Activated effector memory CD4-positive, alpha-beta T cell treated with anti-CD3 and anti-CD28 coated beads, Interleukin-2, amount 50 U/mL, for 16 hours (primary cell): Measurements from ENCODE around the gene NEURL2.
"Not testable (repeated sequence)": the region's sequence is repeated elsewhere in the genome, so short reads cannot be mapped to it uniquely, and the experiment has no call there.

Source experiments
- DNase-seq: peaks from one replicate; pipeline ENCODE4 v3.0.0-alpha.2; 2020

Gene NEURL2

DNA sequence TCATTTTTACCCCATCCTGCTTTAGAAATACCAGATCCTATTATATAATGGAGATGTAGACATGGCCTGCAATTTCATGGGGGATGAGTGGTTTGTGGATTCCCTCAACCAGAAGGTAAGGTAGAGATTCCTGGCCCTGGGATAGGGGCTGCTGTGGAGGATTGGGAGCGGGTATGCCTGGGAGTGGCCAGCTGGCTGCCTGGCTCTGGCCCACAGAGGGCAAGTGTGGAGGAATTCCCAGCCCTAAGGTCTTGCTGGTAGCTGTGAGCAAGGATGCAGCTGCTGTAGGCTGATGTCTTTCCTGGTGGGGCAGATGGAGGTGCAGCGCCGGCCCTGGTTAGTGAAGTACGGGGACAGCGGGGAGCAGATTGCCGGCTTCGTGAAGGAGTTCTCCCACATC is 6.7 kb upstream of the NEURL2 start:
- no peak for DNase-seq

DNA sequence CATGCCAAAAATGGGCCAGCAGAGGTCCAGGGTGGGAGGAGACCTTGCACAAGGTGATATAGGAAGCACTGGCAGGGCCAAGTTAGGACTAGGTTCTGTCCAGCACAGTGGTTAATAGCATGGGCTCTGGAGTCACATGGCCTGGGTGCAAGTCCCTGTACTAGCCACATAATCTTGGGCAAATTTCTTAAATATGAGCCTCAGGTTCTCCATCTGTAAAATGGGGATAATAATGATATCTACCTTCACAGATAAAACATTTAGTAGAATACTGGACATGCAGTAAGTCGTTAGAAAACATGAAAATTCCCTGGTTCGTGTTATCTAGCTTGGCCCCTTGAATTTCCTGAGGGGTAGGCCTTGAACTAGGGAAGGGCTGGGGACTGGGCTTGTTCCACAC is 6.3 kb upstream of the NEURL2 start:
- DNase-seq, result no peak

DNA sequence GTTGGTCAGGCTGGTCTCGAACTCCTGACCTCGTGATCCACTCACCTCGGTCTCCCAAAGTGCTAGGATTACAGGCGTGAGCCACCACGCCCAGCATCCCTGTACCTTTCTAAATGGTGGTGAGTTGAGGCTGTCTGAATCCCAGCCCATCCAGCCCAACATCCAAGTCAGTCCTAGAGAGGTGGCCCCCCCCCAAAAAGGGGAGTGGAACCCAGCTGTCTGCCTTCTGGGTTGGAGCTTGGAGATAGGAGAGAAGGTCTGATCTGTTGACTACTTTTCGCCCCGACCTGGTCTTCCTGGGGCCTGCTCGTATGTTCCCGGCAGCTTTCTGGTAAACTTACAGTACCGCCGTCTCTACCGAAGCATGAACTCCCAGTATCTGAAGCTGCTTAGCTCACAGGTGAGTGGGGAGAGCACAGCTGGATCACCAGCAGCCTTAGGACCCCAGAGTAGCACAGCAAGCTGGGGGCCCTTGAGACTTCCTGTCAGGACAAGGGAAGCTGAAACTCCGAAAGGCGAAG is 5.7 kb upstream of the NEURL2 start:
- DNase-seq, result no peak

DNA sequence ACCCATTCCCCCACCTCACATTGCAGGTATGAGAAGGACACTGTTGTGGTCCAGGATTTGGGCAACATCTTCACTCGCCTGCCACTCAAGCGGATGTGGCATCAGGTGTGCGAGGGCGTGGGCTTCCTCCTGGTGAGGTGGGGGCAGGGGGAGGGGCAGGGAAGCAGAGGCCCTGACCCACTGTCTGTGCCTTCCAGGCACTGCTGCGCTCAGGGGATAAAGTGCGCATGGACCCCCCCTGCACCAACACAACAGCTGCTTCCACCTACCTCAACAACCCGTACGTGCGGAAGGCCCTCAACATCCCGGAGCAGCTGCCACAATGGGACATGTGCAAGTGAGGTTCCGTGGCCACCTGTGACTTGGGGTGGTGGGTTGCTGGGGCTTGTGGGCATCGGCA is 3.8 kb upstream of the NEURL2 start:
- no peak for DNase-seq

DNA sequence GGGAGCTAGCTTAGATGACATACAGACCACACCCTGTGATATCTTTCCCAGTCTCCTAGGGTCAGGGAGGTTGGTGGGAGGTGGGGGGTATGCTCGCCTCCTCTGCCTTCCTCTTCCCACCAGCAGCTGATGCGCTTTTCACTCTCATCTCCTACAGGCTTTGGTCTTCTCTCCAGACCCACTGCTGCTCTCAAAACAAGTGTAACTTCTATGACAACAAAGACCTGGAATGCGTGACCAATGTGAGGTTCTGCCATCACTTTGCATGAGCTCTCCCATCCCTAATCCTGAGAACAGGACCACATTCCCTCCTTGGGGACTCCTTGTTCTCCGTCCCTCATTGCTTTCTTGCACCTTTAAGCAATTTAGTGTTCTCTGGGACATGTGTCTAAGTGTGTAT is 2.8 kb upstream of the NEURL2 start:
- DNase-seq, result no peak

DNA sequence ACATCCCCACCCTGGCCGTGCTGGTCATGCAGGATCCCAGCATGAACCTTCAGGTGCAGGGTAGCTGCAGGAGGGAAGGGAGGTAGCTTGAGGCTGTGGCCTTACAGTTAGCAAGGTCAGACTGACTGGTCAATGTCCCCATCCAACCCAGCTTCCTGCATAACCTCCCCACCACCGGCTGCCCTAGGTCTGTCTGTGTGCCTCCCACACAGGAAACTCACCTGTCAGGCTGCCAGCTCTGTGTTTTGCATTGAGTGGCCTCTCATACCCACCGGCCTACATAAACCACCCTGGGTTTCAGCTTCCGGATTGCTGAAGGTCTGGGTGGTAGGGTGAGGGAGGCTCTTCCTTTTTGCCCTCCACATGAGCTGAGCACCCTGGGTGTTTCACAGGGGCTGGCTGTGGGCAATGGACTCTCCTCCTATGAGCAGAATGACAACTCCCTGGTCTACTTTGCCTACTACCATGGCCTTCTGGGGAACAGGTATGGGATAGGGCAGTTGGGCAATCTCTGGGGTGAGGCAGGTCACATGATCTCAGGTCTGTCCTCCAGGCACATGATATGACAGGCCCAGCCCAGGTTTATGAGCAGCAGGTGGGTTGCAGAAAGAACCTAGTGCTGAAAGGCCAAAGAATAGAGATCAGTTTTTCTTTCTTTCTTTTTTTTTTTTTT is 2.0 kb upstream of the NEURL2 start:
- peak; percentile 78 for DNase-seq

DNA sequence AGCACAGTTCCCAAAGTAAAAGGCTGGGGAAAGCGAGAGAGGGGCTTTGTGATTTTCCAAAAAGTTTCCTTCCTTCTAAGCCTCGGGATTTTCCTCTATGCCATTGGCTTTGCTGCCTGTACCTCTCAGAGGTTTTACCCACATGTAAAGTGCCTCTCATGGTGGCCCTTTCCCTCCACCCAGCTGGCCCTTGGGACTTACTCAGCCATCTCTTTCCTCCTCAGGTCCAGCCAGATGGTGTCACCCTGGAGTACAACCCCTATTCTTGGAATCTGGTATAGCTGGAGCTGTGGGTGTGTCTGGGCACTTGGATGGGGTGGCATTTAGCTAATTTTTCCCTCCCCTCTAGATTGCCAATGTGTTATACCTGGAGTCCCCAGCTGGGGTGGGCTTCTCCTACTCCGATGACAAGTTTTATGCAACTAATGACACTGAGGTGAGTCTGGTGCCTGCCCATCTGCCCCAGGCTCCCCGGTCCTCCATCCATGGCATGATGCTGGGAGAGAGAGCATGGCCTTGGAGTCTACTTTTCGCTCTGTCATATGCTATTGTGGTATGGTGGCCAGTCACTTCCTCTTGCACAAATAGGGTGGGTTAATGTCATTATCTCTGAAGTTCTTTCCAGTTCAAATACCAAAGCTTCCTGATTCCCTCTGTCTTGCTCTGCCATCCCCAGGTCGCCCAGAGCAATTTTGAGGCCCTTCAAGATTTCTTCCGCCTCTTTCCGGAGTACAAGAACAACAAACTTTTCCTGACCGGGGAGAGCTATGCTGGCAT is 1.2 kb upstream of the NEURL2 start:
- DNase-seq, result no peak

DNA sequence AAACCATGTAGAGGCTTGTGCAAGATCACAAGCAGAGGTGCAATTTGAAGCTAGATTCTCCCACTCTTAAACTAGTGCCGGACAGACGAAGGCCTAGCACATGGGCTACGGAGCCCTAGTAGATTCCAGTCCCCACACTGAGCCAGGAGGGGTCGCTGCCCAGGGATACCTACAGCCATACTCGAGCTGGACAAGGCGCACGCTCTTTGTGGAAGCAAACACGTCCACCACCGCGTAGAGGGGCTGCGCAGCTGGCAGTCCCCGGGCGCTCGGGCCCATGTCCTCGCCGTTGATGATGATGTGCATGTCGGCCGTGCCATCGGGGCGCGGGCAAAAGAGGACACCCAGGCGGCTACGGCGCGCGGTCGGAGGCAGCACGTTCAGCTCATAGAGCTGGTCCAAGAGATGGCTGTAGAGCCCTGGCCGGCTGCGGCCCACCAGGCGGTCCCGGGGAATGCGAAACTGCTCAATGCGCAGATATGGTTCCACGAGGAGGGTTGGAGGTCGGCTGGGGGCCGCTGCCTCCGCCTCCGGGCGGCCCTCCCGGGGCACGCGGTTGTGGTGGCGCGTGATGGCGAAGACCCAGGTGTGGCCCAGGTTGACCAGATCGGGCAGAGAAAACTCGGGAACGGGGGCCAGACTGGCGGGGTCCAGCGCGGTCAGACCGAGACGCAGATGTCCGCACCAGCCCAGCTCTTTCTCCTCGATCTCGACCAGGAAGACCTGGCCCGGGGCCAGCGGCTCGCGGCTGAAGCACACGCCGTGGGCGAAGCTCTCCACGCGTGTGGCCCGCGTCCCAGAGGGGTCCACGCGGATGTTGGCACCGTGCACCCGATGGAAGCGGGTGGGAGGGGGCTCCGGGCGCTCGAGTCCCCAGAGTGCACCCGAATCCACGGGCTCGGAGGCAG is 677 bp downstream of the NEURL2 start:
- peak; percentile 79 for DNase-seq

DNA sequence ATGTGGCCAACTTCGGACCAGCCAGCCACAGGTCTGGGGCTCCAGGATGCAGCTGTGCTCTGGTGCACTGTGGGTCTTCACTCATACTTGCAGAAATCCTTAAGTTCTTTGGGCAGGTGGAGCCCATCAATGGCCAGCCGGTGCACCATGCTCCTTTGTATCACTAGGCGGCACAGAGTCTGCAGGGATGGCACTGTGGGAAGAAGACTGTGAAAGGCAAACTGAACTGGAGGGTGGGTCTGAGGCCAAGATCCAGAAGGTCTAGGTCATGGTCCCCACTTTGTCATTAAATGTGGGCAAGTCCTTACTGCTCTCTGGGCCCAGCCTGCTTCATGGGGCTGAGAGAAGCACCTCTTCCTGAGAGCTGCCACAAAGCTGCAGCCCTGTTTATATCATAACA is 2.3 kb downstream of the NEURL2 start:
- DNase-seq, result no peak

DNA sequence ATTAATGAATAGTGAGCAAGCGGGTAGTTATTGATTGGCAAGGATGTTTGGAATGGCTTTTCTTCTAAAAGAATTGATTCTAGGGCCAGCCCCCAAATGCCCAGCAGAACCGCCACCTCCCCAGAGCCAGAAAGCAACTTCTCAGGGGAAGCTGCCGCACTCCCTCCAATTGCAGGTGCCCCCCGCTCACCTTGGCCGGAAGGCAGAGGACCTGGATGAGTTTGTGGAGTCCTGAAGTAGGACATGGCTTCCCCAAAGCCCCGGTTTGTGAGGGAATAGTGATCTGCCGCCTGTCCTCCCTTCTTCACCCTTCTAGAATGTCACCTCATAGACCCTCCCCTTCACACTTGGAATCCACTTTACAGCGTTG is 3.7 kb downstream of the NEURL2 start, which contains the start of gene SPATA25:
Gene SPATA25, minus strand, starts transcription at position 277 of the 370 bp plus-strand sequence. Its CDS starts 32 bp downstream, at position 245.
- no peak for DNase-seq

DNA sequence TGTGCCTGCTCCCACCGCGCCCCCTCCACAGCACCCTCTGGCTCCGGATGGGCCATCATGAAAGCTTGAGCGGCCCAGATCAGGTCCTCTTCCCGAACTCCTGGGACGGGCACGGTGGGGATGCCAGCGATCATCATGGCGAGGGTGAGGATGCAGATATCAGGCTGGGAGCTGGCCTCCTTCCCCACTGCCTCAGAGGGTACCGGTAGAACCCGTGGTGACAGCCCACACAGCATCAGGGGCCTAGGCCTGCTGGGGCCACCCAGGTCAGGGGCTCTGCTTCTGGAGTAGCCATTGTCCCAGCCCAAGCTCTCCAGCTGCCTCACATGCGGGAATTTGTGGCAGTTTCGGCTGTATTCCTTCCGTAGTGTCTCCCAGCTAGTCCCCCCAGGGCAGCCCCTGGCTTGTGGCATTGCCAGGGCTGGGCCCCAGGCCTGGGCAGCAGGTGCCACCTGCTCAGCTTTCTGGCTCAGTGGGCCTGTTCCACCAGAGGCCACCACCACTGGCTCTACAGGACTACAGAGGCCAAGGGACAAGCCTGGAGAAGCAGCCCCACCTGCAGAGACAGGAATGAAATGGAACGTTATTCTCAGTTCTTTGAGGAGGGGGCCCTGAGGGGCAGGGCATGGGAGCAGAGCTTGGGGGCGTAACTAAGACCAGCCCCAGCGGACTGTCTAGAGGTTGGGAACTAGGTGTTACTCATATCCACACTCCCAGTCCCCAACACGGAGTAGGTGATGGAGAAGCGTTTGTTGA is 4.2 kb downstream of the NEURL2 start:
- no peak for DNase-seq

DNA sequence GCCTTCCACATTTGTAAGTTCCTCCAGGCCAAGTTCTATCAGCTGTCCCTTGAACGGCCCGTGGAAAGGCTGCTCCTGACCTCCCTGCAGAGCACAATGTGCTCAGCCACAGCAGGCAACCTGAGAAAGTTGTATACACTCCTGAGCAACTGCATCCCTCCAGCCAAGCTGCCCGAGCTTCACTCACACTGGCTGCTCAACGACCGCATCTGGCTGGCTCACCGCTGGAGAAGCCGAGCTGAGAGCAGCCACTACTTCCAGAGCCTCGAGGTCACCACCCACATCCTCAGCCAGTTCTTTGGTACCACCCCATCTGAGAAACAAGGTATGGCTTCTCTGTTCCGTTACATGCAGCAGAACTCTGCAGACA is 7.9 kb downstream of the NEURL2 start:
- no peak for DNase-seq

DNA sequence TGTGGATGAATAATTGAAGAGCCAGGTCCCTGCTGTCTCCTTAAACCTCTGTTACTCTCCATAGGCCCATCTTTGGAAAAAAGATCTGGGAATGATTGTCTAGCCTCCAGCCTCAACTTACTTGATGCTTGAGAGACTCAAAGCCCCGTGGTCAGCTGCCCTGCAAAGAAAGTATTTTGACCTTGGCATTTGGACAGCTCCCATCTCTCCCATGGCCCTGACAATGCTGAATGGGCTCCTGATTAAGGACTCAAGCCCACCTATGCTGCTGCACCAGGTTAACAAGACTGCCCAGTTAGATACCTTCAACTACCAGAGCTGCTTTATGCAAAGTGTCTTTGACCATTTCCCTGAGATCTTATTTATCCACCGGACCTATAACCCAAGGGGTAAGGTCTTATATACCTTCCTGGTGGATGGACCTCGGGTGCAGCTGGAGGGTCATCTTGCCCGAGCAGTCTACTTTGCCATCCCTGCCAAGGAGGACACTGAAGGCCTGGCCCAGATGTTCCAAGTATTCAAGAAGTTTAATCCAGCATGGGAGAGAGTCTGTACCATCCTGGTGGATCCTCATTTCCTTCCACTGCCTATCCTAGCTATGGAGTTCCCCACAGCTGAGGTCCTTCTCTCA is 8.4 kb downstream of the NEURL2 start:
- DNase-seq, result no peak

DNA sequence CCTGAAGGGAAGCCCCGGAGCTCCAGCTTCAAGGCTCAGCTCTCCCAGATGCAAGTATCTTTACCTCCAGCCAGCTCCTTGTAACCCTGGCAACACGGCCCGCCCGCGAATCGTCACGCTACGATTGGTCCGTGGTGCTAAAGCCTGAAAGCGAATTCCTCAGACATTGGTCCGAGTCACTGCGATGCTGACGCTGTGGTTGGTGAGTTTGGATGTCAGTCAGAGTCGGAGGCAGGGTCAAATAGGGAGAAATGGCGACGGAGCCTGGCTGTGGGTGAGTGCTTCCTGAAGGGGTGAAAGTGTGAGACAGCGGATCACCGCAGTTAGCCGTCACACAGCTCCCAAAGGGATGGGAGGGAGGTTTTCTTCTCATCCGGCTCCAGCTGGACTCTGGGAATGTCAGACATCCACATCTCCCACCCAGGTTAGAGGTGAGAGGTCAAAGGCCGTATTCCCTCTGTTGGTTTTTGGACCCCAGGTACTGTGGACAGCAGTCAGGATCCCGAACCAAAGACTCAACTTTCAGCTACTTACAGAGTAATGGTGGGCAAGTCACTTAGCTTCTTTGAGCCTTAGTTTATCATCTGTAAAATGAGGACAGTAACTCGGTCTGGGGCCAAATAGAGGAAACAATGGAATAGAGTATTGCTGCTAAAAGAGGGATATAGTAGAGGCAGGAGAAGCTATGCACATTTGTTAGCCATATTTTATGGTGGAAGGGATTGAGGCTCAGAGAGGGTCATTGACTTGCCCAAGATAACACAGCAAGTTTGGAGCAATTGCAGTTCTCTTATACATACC is 9.8 kb downstream of the NEURL2 start, which contains the start of gene ZSWIM1:
Gene ZSWIM1, plus strand, starts transcription at position 240 of the 801 bp plus-strand sequence. CDS start 1,366 bp downstream, outside the sequence.
- DNase-seq, result peak; percentile 99

DNA sequence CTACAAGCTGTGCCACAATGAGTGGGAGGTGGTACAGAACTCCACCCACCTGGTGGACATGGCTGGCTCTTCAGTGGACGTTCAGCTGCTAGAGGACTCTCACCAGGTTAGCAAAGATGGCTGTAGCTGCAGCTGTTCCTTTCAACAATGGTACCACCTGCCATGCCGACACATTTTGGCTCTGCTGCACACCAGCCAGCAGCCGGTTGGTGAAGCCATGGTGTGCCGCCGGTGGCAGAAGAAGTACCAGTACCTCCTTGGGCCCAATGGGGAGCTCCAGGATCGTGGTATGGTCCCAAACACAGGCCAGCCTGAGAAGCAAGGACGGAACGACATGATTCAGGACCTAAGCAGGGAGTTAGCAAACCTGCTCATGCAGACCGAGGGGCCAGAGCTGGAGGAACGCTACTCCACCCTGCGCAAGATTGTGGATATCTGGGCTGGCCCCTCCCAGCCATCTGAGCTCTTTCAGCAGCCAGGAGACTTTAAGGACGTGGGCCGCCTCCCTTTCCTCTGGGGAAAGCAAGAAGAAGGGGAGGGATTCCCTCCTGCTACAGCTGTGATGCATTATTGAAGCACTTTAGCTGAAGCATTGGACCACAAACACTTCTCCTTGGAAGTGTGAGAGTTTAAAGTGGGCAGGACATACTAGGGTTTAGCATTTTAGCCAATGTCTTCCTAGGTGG is 12.8 kb downstream of the NEURL2 start:
- DNase-seq, result no peak

DNA sequence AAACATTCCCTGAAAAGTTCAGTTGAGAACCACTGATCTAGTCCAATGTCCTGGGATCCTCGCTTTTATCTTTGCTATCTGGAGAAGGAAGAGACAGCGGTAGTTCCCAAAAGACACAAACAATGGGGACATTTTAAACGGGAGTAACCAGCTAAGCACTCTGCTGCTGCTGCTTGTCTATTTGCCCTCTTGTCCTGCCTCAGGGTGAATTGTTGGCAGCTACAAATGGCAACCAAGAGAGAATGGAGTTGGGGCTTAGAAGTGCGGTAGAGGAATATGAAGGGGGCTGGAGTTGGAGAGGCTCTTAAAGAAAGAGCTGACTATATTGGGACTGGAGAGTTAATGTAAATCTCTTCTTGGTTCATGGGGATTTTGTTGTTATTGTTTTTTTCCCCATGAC is 16.4 kb downstream of the NEURL2 start:
- DNase-seq, result no peak

DNA sequence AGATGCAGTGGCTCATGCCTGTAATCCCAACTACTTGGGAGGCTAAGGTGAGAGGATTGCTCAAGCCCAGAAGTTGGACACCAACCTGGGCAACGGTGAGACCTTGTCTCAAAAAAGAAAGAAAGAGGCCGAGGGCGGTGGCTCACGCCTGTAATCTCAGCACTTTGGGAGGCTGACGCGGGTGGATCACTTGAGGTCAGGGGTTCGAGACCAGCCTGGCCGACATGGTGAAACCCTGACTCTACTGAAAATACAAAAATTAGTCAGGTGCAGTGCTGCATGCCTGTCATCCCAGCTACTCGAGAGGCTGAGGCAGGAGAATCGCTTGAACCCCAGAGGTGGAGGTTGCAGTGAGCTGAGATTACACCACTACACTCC is 16.9 kb downstream of the NEURL2 start:
- DNase-seq, result not testable (repeated sequence)

DNA sequence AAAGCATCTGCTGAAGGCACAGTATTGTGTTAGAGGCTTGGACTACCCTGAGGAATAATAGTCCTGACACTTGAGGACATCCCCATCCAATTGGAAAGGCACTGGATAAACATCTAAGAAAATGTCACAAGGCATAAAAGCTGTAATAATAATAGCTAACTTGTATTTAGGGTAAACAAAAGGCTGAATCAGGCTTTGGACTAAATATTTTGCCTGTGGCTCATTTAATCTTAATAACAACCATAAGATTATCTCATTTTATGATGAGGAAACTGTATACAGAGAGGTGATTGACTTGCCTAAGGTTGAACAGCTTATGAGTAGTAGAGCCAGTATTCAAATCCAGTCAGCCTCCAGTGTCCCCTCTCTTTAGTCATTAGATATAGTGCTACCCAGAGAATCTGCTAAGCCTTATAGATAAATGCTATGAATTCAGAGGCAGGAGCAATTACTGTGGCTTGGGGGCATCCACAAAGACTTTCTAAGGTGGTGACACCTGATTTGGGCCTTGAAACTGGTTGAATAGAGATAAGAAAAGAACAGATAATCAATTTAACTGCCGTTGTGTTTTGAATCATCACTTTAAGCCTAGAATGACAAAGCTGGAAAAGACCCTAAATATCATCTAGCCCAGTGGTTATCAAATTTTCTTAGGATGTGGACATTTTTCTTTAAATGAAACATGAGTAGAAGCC is 17.5 kb downstream of the NEURL2 start:
- DNase-seq, result no peak

DNA sequence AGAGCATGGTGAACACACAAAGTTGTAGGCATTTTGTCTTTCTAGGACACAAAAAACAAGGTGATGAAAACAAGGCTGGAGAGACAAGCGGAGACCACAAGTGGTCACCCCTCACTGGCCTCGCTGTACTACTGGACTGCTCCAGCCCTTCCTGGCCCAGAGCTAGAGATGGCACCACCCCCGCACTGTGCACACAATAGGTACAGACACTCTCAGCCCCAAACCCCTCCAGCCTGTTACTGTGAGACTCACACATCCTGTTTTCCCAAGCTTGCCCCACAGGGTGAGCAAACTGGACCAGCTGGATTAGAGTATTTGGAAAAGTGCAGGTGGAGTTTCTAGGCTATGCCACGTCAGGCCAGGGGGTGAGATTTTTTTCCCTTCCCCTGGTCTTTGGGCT is 18.4 kb downstream of the NEURL2 start:
- no peak for DNase-seq

DNA sequence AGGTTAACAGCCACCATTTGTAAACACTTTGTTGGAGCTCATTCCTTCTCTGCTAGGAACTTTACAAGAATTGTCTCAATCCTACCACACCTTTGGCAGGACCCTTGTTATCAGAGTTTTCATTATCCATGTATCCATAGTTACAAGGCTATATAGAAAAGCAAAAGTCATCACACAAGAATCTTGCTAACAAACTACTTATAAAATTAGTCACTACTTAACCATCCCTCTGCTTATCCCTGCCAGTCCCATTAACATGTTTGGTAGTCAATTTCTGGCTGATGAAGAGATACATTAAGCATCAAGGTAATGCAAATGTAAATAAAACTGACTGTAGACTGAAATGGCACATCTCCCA is 23.2 kb downstream of the NEURL2 start:
- DNase-seq, result no peak
